Neutrophil (primary cell): ENCODE data around the gene CNST.
"Not testable (repeated sequence)": the region's sequence is repeated elsewhere in the genome, so short reads cannot be mapped to it uniquely, and the experiment has no call there.

Experiments
- H3K27ac ChIP-seq: fragments of 200-600 bp; sonication (generic); 2 replicates; pipeline ENCODE4 v1.5.1; 2016; ENCODE audit warnings: mild to moderate bottlenecking, moderate library complexity
- H3K27me3 ChIP-seq: fragments of 200-600 bp; sonication (generic); 2 replicates; pipeline ENCODE4 v1.6.0; 2016; ENCODE audit warnings: mild to moderate bottlenecking
- H3K36me3 ChIP-seq: fragments of 200-600 bp; sonication (generic); 2 replicates; pipeline ENCODE4 v1.5.1; 2017
- H3K4me1 ChIP-seq, 2 experiments: fragments of 200-600 bp in 1 of 2; sonication (generic) in 1 of 2; 1 replicate in 1 of 2; 2 replicates in 1 of 2; pipeline versions ENCODE4 v1.5.1 to v1.6.1; 2013 to 2016; ENCODE audit warnings: low read depth in 1 of 2, low read length in 1 of 2, mild to moderate bottlenecking in 1 of 2, moderate library complexity in 1 of 2; ENCODE audit not compliant: control insufficient read depth in 1 of 2, insufficient read depth in 1 of 2
- H3K4me3 ChIP-seq, 2 experiments: fragments of 200-600 bp in 1 of 2; sonication (generic) in 1 of 2; 1 replicate in 1 of 2; 2 replicates in 1 of 2; pipeline ENCODE4 v1.5.1; 2013 to 2016; ENCODE audit warnings: low read depth in 1 of 2, low read length in 1 of 2, mild to moderate bottlenecking in 1 of 2, moderate library complexity in 1 of 2
- H3K9me3 ChIP-seq: fragments of 200-600 bp; sonication (generic); 2 replicates; pipeline ENCODE4 v1.5.1; 2016
- CTCF ChIP-seq: fragments of 200-600 bp; sonication (generic); IDR thresholded peaks from 2 replicates; pipeline ENCODE4 v1.5.1; 2016; ENCODE audit warnings: antibody characterized with exemption

CNST gene

GRCh38 chr1:246689409-246690008, 123.3 kb downstream of the CNST start:
- H3K4me3 ChIP-seq = no peak overlapping the region
- H3K9me3 ChIP-seq = no peaks in the 10 kb centered on the region
- H3K4me1 ChIP-seq = peaks cover 0 to 12% of the 10 kb centered on the region in 2 experiments
- H3K27ac ChIP-seq = no peak overlapping the region
- peak; percentile 57 for TF ChIP-seq CTCF
- H3K36me3 ChIP-seq = no peaks in the 10 kb centered on the region
- H3K27me3 ChIP-seq = no peaks in the 10 kb centered on the region

GRCh38 chr1:246690100-246690499, 123.8 kb downstream of the CNST start:
- no peaks in the 10 kb centered on the region for H3K27me3 ChIP-seq
- H3K4me3 ChIP-seq = no peak overlapping the region
- H3K4me1 ChIP-seq = peaks cover 0 to 16% of the 10 kb centered on the region in 2 experiments
- H3K9me3 ChIP-seq = no peaks in the 10 kb centered on the region
- H3K27ac ChIP-seq = no peak overlapping the region
- no peak for TF ChIP-seq CTCF
- no peaks in the 10 kb centered on the region for H3K36me3 ChIP-seq

GRCh38 chr1:246691622-246692495, 125.6 kb downstream of the CNST start:
- H3K4me3 ChIP-seq = no peak overlapping the region
- no peak overlapping the region for H3K27ac ChIP-seq
- peaks cover 0 to 16% of the 10 kb centered on the region in 2 experiments for H3K4me1 ChIP-seq
- no peaks in the 10 kb centered on the region for H3K27me3 ChIP-seq
- no peaks in the 10 kb centered on the region for H3K36me3 ChIP-seq
- no peak for TF ChIP-seq CTCF
- no peaks in the 10 kb centered on the region for H3K9me3 ChIP-seq

- H3K36me3 ChIP-seq, H3K27me3 ChIP-seq, H3K9me3 ChIP-seq, H3K4me3 ChIP-seq: not testable (repeated sequence)
- Histone ChIP-seq H3K4me1 (peaks cover 9 to 25% of the 10 kb centered on the region in 2 experiments), H3K27ac (peak overlapping the region; percentile 61)
Measured at GRCh38 chr1:246694213-246694895, 128.1 kb downstream of the CNST start.

GRCh38 chr1:246695136-246695535, 128.9 kb downstream of the CNST start:
- no peaks in the 10 kb centered on the region for H3K9me3 ChIP-seq
- H3K27me3 ChIP-seq = no peaks in the 10 kb centered on the region
- peak overlapping the region; percentile 61 for H3K27ac ChIP-seq
- H3K4me1 ChIP-seq = peaks cover 11 to 26% of the 10 kb centered on the region in 2 experiments
- no peak for TF ChIP-seq CTCF
- no peak overlapping the region for H3K4me3 ChIP-seq
- no peaks in the 10 kb centered on the region for H3K36me3 ChIP-seq
